ENCODE measurements around the gene NPBWR2.
"Not testable (repeated sequence)": the region's sequence is repeated elsewhere in the genome, so short reads cannot be mapped to it uniquely, and the experiment has no call there.

The NPBWR2 gene

GRCh38 chr20:64102647-64103354, 4.6 kb downstream of the NPBWR2 start:
- DNase-seq (ENCODE audit: low read depth), result no peak

DNA sequence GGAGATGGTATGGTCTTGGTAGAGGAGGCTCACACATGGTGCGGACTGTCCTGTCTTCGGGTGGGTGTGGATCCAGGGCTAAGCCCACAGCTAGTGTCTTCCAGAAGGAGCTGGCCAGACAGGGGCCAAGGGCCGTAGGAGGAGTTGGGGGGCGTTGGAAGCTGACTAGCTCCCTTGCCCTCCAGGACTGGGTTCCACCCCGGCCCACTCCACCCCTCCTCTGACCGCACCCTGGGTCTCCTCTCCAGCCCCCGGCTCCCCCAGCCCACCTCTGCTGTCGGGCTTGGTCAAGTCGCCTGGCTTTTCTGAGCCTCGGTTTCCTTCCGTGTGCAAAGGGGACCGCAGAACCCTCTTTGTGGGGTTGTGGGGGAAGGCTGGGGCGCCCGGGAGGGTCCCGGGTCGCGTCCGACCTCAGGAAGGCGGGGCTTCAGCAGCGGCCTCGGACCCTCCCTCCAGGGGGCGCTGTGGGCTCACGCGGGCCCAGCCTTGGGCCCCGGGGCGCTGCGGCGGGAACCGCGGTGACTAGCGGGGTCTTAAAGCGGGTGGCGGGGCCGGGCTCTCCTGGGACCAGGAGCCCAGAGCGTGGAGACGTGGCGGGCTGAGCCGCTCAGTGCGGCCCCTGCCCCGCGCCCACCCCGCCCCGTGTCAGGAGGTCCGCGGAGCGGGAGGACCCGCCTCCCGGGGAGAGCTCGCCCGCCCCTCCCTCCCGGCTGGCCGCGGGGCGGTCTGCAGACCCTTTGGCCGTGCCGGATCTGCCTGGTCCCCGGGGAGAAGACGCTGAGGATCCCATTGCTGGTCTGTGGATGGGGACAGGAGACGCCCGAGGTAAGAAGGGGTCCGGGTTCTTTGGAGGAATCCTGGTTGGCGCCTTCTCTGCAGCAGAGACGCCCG, 5.4 kb downstream of the NPBWR2 start:
- no peak for DNase-seq (ENCODE audit: low read depth)

GRCh38 chr20:64100946-64101688, 6.2 kb downstream of the NPBWR2 start:
- DNase-seq (ENCODE audit: low read depth), result no peak

GRCh38 chr20:64100566-64100888, 6.8 kb downstream of the NPBWR2 start:
- DNase-seq (ENCODE audit: low read depth), result no peak

- no peak for DNase-seq (ENCODE audit: low read depth)
Observed at GRCh38 chr20:64099880-64100565, 7.3 kb downstream of the NPBWR2 start.

DNA sequence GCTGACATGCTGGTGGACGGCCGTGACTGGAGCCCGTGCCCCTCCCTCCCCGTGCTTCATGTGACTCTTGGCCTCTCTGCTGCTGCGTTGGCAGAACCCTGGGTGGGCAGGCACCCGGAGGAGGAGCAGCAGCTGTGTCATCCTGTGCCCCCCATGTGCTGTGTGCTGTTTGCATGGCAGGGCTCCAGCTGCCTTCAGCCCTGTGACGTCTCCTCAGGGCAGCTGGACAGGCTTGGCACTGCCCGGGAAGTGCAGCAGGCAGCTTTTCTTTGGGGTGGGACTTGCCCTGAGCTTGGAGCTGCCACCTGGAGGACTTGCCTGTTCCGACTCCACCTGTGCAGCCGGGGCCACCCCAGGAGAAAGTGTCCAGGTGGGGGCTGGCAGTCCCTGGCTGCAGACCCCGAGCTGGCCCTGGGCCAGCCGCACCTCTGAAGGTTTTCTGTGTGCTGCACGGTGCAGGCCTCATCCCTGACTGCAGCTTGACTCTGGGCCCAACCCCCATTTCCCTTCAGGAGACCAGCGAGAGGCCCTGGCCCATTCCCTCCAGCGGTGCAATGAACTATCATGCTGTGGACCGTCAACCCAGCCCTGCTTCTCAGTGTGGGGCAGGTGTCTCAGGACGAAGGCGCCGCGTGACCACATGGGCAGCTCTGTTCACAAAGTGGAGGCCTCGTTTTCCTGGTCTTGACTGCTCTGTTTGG, 8.1 kb downstream of the NPBWR2 start:
- no peak for DNase-seq (ENCODE audit: low read depth)

- no peak for DNase-seq (ENCODE audit: low read depth)
Observed at GRCh38 chr20:64098471-64099013, 8.8 kb downstream of the NPBWR2 start.

DNA sequence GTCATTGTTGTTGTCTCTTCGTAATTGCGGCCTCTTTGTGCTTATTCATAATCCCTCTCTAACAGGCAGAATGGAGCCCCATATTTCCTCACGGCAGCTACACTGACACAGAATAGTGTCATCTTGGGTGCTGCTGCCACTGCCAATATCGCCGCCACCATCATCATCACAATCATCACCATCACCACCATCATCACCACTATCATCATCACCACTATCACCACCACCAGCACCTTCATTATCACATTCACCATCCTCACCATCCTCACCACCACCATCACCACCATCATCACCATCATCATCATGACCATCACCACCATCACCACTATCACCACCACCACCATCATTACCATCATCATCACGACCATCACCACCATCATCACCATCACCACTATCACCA, 10.8 kb downstream of the NPBWR2 start:
- no peak for DNase-seq (ENCODE audit: low read depth)

DNA sequence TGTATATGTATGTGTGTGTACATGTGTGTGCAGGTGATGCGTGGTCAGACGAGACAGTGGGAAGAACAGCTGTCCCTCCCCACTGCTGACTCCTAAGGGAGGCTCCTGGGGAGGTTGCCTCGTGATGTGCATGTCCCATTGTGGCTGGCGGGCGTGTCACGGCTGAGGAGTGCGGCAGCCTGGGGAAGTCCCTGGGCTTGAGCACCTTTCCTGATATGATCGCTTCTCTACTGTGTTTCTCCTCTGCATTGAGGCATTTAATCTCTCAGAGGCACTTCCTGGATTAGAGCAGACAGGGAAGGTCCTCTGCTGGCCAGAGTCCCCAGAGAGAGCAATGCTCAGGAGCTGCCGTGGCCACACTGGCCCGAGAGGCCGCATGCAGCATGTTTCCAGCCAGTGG, 11.4 kb downstream of the NPBWR2 start:
- no peak for DNase-seq (ENCODE audit: low read depth)

DNA sequence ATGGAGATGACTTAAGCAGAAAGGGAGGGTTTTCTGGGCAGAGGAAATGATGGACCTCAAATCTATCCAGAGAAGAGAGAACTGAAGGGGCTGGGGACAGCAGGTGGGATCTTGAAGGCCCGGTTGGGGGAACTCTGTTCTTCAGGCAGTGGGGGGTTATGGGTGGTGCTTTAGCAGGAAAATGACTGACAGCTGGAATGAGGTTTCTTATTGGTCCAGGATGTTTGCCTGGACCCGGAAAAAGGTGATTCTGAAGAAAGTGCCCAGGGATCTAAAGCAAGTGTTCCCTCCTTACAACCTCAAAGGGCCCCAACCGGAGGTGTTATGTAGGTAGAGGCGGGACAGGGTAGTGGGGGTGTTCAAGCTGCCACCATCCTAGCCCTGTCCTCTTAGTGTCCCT, 11.9 kb downstream of the NPBWR2 start:
- no peak for DNase-seq (ENCODE audit: low read depth)

DNA sequence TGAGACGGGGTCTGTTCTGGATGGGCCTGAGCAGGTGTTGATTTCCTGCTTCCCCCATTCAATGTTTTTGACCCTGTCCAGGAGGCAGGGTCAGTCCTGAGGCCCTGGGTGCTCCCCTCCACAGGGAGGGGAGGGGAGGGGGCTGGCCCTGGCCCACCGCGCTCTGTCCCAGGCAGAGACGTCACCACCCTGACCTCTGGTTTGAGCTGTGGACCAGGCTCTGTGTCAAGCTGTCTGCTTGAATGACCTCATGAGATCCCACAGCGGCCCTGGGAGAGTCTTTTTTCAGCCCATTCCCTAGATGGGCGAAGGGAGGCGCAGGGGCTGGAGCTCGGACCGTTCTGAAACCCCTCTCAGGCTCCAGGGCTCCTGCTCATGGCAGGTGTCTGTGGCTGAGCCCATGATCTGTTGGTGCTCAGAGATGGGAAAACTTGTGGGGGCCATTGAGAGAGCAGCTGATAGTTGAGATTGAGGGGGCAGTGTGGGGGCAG, 14.3 kb downstream of the NPBWR2 start:
- no peak for DNase-seq (ENCODE audit: low read depth)

DNA sequence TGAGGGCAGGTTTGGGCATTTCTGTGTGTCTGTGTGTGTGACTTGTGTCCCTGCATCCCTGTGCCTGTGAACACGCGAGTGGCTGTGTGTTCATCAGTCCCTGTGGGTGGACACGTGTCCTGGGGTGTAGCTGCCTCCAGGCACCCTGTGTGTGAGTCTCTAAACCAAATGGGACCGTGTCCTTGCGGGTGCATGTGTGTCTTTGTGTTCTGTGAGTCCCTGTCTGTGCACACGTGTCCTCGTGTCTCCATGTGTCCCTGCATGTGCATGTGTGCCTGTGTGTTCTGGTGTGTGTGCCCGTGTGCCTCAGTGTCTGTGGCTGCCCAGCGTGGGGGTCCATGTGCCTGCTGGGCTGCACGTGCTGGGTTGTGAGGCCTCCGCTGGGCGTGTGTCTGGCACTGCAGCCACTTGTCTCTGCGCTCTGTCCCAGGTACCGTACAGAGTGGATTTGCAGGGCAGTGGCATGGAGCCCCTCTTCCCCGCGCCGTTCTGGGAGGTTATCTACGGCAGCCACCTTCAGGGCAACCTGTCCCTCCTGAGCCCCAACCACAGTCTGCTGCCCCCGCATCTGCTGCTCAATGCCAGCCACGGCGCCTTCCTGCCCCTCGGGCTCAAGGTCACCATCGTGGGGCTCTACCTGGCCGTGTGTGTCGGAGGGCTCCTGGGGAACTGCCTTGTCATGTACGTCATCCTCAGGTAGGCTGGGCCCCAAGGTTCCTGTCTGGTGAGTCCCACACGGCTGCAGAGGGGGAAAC, 14.9 kb downstream of the NPBWR2 start:
- no peak for DNase-seq (ENCODE audit: low read depth)

- no peak for DNase-seq (ENCODE audit: low read depth)
Observed at GRCh38 chr20:64091770-64092169, 15.6 kb downstream of the NPBWR2 start.

- DNase-seq (ENCODE audit: low read depth), result no peak
Observed at GRCh38 chr20:64091340-64091739, 16.0 kb downstream of the NPBWR2 start.

- no peak for DNase-seq (ENCODE audit: low read depth)
Observed at GRCh38 chr20:64090165-64090564, 17.2 kb downstream of the NPBWR2 start.

GRCh38 chr20:64088586-64088985, 18.8 kb downstream of the NPBWR2 start:
- DNase-seq (ENCODE audit: low read depth), result not testable (repeated sequence)

GRCh38 chr20:64087226-64087825, 20.0 kb downstream of the NPBWR2 start:
- DNase-seq (ENCODE audit: low read depth), result not testable (repeated sequence)

DNA sequence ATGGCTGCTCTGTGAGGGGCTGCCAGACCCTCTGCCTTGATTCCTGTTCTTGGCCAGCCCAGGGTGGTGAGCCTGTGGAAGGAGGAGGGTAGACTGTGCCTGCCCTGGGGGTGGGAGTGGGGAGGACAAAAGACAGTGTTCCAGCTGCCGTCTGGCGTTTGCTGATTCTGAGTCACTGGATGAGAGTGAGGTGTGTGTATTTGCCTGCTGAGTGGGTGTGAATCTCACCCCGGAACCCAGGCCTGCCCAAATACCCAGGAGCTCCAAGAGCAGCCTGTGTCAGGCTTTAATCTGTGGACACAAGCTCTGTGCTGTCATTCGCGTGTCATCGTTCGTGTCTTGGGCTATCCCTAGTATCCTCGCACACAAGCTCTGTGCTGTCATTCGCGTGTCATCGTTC, 20.6 kb downstream of the NPBWR2 start:
- no peak for DNase-seq (ENCODE audit: low read depth)

- no peak for DNase-seq (ENCODE audit: low read depth)
Observed at GRCh38 chr20:64084685-64085152, 22.6 kb downstream of the NPBWR2 start.

All from stromal cell of bone marrow (primary cell).